HG02759 (cell line): Measurements from ENCODE around the gene MIB2.
"Not testable (repeated sequence)": the region's sequence is repeated elsewhere in the genome, so short reads cannot be mapped to it uniquely, and the experiment has no call there.

Experiments
- ATAC-seq: cut with Tn5 transposase; IDR thresholded peaks from one replicate; pipeline ENCODE4 v1.9.1; 2021; ENCODE audit warnings: mild to moderate bottlenecking, moderate library complexity; ENCODE audit not compliant: unreplicated experiment

MIB2 gene

DNA sequence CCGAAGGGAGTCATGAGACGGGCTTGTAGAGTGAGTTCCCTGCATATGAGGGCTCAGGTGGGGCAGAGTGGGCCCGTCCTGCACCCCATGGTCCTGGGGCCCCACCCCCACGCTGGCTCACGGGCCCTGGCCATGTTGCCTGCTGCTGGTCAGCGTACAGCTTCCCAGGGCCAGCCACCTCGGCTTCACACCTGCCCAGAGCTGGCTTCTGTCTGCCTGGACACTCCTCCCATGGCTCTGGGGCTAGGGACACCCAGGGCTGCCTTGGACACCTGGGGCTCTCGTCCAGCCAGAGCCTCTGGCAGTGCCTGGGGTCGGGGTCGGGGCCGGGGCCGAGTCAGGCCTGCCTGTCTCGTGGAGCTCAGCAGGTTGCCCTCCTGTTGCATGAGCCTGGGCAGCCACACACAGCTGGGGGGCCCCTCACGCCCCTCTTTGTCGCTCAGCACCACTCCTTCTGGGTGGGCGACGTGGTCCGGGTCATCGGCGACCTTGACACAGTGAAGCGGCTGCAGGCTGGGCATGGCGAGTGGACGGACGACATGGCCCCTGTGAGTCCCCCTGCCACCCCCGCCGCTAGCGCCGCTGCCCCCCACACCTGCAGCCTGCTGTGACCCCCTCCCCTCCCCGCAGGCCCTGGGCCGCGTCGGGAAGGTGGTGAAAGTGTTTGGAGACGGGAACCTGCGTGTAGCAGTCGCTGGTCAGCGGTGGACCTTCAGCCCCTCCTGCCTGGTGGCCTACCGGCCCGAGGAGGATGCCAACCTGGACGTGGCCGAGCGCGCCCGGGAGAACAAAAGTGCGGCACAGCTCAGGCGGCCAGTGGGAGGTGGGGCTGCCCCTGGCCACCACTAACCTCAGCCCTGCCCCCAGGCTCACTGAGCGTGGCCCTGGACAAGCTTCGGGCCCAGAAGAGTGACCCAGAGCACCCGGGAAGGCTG, 11.2 kb downstream of the MIB2 start:
- ATAC-seq = no peak

DNA sequence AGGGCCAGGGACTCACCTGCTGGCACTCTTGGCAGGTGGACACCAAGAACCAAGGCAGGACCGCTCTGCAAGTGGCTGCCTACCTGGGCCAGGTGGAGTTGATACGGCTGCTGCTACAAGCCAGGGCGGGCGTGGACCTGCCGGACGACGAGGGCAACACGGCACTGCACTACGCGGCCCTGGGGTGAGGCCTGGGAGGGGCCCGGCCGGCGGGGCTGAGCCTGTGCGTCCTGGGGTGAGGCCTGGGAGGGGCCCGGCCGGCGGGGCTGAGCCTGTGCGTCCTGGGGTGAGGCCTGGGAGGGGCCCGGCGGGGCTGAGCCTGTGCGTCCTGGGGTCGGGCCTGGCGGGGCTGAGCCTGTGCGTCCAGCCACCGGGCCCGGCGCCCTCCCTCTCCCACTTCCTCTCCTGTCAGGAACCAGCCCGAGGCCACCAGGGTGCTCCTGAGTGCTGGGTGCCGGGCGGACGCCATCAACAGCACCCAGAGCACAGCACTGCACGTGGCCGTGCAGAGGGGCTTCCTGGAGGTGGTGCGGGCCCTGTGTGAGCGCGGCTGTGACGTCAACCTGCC, 12.0 kb downstream of the MIB2 start:
- ATAC-seq = no peak

DNA sequence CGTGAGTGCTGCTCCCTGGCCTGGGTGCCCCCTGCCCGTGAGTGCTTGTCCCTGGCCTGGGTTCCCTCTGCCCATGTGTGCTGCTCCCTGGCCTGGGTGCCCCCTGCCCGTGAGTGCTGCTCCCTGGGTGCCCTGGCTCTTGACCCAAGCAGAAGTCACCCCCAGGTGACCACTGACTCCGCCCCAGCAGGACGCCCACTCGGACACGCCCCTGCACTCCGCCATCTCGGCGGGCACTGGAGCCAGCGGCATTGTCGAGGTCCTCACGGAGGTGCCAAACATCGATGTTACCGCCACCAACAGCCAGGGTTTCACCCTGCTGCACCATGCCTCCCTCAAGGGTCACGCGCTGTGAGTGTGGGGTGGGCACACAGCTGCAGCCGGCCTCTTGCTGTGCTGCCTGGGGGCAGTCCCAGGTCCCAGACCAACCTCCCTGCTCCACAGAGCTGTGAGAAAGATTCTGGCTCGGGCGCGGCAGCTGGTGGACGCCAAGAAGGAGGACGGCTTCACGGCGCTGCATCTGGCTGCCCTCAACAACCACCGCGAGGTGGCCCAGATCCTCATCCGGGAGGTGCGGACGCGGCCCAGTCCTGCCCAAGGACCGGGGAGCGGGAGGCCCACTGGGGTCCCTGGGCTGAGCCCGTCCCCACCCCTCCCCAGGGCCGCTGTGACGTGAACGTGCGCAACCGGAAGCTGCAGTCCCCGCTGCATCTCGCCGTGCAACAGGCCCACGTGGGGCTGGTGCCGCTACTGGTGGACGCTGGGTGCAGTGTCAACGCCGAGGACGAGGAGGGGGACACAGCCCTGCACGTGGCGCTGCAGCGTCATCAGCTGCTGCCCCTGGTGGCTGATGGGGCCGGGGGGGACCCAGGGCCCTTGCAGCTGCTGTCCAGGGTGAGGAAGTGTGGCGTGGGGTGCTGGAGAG, 12.8 kb downstream of the MIB2 start:
- no peak for ATAC-seq

DNA sequence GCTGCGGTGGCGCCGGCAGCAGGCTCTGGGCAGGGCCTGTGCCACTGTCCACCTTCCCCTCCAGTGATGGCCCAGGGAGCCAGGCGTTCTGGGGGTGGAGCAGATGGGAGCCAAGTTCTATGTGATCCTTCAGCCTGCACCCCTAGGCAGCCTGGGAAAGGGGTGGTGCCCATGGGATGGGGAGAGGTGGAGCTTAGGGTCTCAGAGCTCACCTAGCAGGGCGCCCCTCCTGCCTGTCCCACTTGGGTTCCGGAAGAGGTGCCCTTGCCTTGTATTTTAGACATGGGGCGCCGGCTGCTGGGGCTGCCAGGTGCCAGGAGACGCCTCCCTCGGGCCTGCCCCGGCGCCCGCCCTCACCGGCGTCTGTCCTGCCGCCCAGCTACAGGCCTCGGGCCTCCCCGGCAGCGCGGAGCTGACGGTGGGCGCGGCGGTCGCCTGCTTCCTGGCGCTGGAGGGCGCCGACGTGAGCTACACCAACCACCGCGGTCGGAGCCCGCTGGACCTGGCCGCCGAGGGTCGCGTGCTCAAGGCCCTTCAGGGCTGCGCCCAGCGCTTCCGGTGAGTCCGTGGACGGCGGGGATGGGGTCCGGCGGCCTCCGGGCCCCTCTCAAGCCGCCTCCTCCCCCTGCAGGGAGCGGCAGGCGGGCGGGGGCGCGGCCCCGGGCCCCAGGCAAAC, 13.6 kb downstream of the MIB2 start:
- ATAC-seq = no peak

DNA sequence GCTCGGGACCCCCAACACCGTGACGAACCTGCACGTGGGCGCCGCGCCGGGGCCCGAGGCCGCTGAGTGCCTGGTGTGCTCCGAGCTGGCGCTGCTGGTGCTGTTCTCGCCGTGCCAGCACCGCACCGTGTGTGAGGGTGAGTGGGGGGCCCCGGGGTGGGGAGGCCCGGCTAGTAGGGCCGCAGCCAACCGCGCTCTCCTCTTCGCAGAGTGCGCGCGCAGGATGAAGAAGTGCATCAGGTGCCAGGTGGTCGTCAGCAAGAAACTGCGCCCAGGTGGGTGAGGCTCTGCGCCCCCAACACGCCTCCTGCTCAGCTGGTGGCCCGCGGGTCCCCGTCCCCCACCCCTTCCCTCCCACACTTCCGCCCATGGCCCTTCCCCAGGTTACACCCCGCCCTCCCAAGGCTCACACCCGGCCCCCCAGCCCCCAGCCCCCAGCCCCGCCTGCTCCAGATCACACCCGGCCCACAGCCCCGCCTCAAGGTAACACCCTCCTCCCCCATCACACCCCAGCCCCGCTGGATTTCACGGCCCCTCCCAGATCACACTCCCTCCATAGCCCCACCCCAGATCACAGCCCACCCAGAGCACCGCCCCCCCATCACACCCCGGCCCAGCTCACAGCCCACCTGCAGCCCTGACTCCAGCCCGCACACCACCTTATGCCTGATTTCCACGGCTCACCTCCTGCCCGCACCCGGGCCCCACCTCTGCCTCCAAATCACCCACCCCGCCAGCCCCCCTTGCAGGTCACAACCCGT, 14.3 kb downstream of the MIB2 start:
- no peak for ATAC-seq

DNA sequence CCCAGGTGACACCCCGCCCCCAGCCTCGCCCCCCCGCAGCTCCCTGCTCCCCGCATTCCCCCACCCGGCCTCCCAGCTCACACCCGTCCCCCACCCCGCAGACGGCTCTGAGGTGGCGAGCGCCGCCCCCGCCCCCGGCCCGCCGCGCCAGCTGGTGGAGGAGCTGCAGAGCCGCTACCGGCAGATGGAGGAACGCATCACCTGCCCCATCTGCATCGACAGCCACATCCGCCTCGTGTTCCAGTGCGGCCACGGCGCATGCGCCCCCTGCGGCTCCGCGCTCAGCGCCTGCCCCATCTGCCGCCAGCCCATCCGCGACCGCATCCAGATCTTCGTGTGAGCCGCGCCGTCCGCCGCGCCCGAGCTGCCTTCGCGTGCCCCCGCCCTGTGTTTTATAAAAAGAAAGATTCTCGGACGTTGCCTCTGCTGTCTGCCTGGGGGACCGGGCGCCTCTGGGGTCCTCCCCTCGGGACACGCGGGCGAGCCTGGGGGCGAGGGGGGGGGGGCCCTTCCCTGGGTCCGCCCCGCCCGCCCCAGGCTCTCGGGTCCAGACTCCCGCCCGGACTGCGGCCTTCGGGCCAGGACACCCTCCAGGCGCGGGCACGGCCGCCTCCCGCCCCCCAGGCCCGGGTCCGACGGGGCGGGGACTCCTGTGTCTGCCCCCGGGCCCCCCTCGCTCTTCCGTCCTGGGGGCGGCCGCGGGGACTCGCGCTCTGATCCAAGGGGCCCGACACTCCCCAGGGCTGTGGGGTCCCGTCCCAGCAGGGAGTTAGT, 15.1 kb downstream of the MIB2 start:
- peak; percentile 69 for ATAC-seq

DNA sequence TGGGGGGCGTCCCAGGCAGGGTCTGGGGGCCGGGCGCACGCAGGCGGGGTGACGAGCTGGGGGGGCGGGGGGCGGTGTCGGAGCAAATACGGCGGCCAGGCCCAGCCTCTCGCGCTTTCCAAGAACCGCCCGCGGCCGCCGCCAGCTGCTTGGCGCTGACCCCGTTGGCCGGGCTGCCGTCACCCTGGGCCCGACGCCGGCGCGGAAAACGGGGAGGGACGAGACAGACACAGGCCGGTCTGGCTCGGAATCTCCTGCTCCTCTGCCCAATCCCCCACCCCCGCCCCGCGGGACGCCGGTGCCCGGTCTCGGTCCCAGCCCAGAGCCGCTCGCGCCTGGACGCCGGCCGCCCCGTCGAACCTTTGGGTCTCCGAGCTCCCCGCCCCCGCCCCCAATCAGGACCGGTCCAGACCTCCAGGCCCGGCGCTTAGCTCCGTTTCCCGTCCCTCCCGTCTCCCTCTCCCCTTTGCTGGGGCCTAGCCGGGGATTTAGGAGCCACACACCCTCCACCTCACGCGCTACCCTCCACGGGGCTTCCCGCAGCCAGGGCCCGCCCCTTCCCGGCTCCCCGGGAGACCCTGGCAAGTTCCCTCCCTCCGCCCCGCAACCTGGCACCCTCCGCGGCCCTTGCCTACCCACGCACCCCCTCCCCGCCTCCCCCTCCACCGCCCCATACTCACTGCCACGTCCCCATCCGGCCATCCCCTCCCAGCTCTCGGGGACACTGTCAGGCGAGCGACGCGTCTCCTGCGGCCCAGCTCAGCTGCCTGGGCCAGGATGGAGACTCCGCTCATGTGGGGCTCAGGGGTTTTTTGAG, 15.9 kb downstream of the MIB2 start:
- ATAC-seq = no peak

DNA sequence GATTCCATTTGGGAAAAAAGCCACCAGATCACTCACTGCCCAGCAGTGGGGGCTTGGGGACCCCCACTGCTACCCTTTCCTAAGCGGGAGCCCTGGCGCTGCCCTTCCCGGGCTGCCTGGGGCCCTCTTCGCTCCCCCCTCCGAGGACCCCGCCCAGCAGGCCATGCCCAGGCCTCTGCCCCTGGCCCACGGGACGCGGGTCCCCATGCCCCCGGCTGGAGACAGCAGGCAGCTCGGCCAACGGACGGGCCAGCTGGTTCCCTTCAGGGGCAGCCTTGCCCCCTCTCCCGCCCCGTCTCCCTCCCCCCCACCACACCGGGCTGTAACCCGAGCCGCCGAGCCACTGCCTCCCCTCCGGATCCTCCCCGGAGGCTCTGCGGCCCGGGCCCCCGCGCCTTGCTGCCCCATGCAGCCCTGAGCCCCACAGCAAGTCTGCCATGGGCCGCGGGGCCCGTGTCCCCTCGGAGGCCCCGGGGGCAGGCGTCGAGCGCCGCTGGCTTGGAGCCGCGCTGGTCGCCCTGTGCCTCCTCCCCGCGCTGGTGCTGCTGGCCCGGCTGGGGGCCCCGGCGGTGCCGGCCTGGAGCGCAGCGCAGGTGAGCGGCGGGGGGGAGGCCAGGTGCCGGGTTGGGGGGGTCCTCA, 16.6 kb downstream of the MIB2 start, which contains the start of gene MMP23B:
MMP23B (plus strand) TSS at position 392 of the 639 bp plus-strand sequence; CDS start at position 438, 46 bp downstream.
- ATAC-seq = no peak

DNA sequence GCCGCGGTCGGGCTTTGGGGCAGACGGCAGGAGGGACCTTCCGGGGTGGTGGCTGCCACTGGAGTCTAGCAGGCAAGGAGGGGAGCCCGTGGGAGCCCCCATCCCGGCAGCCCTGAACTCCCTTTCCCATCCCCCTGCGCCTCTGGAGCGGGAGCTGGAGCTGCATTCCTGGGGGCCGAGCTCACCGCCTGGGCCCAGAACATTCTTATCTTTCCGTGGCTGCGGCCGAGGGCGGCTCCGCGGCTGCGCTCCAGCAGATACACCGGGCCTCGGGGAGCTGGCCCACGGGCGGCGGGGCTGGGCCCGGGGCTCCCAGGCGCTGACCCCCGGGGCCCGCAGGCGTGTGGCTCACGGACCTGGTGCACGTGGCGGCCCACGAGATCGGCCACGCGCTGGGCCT, 18.1 kb downstream of the MIB2 start:
- ATAC-seq = not testable (repeated sequence)

DNA sequence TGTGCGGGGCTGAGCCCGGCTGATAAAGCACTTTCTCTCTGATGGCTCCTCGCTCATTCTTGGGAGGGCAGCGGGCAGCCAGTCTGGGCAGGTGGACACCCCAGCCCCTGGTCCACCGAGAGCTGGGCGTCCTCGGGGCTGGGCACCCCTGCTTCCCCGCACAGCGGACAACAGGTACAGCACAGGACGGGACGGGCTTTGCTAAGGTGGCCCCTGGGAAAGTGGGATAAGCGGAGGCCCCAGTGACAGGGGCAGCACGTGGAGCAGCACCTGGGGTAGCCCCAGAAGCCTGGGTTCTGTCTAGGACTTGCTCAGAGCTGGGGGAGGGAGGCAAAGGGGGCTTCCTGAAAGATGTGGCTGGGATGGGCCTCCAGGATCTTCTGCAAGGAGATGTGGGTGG, 19.3 kb downstream of the MIB2 start:
- not testable (repeated sequence) for ATAC-seq

DNA sequence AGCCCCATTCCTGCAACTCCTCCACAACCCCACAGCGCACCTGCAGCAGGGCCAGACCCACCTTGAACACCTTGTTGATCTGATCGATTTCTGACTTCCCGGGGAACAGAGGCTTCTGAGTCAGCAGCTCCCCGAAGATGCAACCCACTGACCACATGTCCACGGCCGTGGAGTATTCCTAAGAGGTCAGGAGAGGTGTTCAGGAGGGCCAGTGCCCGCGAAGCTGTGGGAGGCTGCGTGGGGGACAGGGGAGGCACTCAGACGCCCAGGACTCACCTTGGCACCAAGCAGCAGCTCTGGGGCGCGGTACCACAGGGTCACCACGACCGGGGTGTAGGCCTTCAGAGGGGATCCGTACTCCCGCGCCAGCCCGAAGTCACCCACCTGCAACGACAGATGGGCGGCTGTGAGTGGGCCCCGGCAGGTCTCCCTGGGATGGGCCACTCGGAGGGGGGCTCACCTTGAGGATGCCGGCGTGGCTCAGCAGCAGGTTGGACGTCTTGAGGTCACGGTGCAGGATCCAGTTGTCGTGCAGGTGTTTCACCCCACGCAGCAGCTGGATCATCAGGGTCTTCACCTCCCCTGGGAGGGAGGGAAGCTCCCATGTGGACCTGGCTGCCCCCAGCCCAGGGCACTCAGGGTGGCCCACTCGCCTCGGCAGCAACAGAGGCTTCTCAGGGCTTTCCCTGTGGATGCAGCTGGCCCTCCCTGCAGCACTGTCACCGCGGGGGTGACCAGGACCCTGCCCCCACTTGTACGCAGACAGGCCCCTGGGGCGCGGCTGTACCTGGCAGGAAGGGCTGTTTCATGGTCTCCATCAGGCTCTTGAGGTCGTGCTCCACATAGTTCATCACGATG, 21.6 kb downstream of the MIB2 start:
- not testable (repeated sequence) for ATAC-seq

DNA sequence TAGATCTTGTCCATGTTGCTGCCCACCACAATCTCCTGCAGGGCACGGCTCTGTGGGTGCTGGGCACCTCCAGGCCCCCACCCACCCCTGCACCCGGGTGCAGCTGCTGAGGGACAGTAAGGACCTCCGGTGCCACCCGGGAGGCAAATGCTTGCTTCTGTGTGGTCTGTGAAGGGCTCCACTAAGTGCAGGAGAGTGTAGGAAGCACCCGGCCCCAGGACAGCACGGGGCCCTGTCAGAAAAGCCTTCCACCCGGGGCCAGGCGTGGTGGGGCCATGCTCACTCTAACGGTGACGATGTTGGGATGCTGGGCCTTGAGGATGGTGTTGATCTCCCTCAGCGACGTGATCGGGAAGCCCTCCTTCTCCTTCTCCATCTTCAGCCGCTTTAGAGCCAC, 22.2 kb downstream of the MIB2 start:
- not testable (repeated sequence) for ATAC-seq

DNA sequence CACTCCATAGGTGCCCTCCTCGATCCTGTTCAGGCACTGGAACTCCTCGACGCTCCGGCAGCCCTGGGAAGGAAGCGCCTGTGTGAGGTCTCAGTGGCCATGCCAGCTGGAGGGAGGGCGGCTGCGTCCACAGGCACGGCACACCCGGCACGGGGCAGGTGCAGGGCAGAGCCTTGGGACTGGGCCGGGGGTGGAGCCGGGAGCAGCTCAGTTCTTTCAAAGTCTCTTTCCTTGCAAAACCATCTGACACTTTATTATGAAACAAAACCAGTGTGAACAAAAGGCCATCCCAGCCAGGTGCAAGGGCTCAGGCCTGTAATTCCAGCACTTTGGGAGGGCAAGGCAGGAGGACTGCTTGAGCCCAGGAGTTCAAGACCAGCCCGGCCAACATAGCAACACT, 23.2 kb downstream of the MIB2 start:
- ATAC-seq = not testable (repeated sequence)

DNA sequence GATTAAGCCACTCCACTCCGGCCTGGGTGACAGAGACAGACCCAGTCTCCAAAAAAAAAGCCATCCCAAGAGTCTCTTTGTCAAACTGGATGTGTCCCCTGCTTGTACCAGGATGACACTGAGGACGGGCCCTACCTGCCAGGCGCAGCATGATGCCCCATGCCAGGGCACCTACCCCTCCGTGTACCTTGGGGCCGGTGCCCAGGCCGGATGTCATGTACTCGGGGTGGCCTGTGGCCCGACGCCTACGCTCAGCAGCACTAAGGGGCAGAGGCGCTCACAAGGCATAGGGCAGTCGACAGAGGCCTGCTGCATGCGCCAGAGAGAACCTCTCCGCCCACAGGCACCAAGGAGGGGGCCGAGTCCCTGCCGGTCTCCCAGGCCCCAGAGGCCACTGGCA, 24.1 kb downstream of the MIB2 start:
- ATAC-seq = not testable (repeated sequence)

DNA sequence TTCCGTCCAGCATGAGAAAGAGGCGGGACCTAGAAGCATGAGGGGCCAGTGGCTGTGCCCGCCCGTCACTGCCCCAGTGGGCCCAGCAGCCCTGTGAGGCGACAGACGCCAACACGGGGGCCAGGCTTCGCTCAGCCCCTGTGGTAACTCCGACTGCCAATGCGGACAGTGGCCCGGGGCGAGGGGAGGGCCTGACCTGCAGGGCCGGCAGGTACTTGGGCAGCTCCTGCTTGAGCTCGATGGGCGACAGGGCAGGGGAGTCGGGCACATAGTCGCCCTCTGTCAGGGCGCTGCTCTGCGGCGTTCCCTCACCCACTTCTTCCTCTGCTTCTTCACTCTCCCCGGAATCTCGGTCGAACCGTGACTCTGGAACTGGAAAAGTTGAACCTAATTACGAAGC, 24.8 kb downstream of the MIB2 start:
- not testable (repeated sequence) for ATAC-seq

DNA sequence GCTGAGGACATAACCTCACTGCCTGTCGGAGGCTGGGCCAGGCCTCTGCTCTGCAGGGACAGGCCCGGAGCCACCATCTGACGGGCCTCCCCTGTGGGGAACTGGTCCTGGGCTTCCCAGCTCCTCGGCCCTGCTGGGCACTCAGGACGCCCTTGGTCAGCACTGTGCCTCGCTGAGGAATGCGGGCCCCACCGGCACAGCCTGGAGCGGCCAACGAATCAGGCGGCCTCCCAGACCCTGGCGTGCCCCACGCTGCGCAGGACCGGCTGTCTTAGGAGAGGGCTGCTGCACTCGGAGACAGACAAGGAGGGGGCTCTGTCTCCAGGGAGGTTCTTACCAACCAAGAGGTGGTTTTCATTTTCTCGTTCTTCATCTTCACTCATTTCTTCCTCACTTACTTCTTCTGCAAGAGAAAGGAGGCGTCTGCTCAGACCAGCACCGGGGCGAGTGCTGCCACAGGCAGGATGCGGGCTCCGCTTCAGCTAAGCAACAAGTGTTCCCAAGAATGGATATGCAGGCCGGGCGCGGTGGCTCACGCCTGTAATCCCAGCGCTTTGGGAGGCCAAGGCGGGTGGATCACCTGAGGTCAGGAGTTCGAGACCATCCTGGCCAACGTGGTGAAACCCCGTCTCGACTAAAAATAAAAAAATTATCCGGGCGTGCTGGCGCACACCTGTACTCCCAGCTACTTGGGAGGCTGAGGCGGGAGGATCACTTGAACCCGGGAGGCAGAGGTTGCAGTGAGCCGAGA, 25.6 kb downstream of the MIB2 start:
- not testable (repeated sequence) for ATAC-seq
